H1 (cell line): ENCODE measurements around the gene WWC2.

Source experiments
- CHD2 ChIP-seq: IDR thresholded peaks from 2 replicates; pipeline ENCODE4 v1.6.1; 2012; ENCODE audit warnings: low read length, improper control_type of control experiment
- POLR2A ChIP-seq, 2 experiments: IDR thresholded peaks; 1 replicate in 1 of 2; 2 replicates in 1 of 2; pipeline ENCODE4 v1.6.1; 2011; ENCODE audit warnings: low read depth in 2 of 2, low read length in 2 of 2, mild to moderate bottlenecking in 2 of 2; ENCODE audit errors: control extremely low read depth in 1 of 2
- RAD21 ChIP-seq, 2 experiments: IDR thresholded peaks in 1 of 2; conservative IDR thresholded peaks in 1 of 2; 2 replicates each; pipeline ENCODE4 v1.6.1; 2011; ENCODE audit warnings: low read depth in 2 of 2, low read length in 2 of 2, improper control_type of control experiment in 1 of 2, inconsistent platforms in 1 of 2, mild to moderate bottlenecking in 1 of 2, moderate library complexity in 1 of 2
- TF ChIP-seq, protein P1 (sequence below), 3 experiments: IDR thresholded peaks; 1 replicate in 2 of 3; 2 replicates in 1 of 3; pipeline versions ENCODE4 v1.5.1 to v1.6.1; 2011; ENCODE audit warnings: low read length in 3 of 3, mild to moderate bottlenecking in 3 of 3, inconsistent platforms in 2 of 3, low read depth in 1 of 3, moderate library complexity in 1 of 3; ENCODE audit not compliant: insufficient read depth in 1 of 3; ENCODE audit errors: control extremely low read depth in 1 of 3

DNA sequence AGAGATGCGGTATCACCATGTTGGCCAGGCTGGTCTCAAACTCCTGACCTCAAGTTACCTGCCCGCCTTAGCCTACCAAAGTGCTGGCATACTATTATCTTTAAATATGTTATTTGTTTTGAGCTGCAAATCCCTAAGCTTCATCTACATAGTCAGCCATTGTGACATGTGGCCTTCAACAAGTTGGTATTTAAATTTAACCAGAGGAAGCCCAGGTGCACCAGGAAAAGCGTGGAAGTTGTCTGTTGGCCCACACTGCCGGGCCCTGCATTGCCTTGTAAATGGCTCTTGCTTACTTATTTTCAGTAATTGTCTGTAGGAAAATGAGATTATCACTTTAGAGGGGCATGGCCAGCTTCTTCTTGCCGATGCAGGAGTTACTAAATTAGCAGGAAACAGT, 6.0 kb downstream of the WWC2 start:
- no peak for TF ChIP-seq POLR2A (IDR thresholded peaks at IDR 0.05; ENCODE audit: control extremely low read depth in 1 of 2, low read depth in 2 of 2, low read length in 2 of 2)
- TF ChIP-seq, protein P1, sequence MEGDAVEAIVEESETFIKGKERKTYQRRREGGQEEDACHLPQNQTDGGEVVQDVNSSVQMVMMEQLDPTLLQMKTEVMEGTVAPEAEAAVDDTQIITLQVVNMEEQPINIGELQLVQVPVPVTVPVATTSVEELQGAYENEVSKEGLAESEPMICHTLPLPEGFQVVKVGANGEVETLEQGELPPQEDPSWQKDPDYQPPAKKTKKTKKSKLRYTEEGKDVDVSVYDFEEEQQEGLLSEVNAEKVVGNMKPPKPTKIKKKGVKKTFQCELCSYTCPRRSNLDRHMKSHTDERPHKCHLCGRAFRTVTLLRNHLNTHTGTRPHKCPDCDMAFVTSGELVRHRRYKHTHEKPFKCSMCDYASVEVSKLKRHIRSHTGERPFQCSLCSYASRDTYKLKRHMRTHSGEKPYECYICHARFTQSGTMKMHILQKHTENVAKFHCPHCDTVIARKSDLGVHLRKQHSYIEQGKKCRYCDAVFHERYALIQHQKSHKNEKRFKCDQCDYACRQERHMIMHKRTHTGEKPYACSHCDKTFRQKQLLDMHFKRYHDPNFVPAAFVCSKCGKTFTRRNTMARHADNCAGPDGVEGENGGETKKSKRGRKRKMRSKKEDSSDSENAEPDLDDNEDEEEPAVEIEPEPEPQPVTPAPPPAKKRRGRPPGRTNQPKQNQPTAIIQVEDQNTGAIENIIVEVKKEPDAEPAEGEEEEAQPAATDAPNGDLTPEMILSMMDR (IDR thresholded peaks at IDR 0.05; ENCODE audit: control extremely low read depth in 1 of 3, insufficient read depth in 1 of 3, low read depth in 1 of 3, low read length in 3 of 3) = no peak
- no peak for TF ChIP-seq RAD21 (IDR thresholded peaks at IDR 0.05 in 1 of 2, conservative IDR thresholded peaks at IDR 0.05 in 1 of 2; ENCODE audit: low read depth in 2 of 2, low read length in 2 of 2)
- TF ChIP-seq CHD2 = no peak
